GM21576 (cell line): ENCODE results near the gene ARHGAP26.

Source experiments
- ATAC-seq: cut with Tn5 transposase; IDR thresholded peaks from one replicate; pipeline ENCODE4 v1.9.1; 2021; ENCODE audit warnings: mild to moderate bottlenecking, moderate library complexity; ENCODE audit not compliant: unreplicated experiment

Gene ARHGAP26

DNA sequence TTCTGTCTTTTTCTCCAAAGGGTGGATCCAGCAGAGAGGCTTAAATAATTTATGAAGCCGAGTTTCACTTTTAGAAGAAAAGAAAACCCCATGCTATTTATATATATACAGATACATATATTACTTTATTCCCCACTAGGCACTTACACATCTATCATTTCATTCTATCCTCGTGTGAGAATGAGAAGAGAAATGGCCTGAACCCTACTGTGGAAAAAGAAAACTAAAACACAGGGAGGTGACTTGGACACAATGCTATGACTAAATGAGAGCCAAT, 438.1 kb downstream of the ARHGAP26 start:
- no peak for ATAC-seq

DNA sequence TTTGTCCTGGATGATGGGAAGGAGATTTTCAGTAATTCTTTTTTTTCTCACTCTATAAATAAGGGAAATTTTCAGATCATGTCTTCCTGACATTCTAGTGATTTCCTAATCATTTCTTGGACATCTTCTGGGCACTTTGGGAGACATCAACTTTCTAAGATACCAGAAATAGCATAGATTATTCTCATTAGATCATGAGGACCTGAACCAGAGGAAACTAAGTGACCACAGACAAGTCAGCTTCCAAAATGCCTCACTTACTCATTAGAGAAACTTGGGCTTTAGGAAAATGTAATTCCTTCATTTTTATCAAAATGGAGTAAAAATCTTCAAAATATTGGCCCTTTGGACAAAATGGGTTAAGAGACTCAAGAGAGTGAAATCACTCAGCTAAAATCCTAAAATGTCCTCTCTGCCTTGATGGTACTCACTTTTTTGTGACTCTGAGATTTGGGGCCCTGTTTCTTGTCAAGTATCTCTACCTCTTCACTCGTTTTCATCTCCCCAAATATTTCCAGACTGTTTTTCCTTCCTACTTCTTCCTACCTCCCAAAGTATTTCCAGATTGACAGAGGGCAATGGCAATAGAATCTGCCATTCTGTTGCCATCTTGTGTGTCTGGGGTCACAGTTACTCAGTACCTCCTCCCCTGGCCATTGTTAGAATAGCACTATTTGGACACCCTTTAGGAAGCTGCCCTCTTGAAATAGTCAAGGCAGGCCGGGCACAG, 438.8 kb downstream of the ARHGAP26 start:
- ATAC-seq, result no peak

GRCh38 chr5:143209881-143210395, 439.8 kb downstream of the ARHGAP26 start:
- no peak for ATAC-seq

DNA sequence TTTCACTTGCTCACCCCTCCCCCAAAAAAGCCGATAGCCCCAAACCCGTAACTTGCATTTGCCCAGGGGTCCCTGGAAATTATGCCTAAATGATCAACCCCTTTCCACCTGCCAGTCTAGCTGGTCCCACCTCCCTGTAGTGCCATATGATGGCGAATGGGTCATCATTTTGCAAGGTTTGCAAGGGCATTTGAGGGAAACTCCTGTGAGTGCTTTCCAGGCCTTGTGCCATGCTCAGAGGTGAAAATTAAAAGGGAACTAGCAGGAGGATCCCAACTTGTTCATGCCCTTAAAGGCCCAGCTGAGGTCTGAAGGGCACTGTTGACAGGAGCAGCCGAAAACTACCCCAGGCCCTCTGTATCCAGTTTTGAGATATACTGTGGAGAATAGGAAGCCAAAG, 440.4 kb downstream of the ARHGAP26 start:
- ATAC-seq, result no peak

DNA sequence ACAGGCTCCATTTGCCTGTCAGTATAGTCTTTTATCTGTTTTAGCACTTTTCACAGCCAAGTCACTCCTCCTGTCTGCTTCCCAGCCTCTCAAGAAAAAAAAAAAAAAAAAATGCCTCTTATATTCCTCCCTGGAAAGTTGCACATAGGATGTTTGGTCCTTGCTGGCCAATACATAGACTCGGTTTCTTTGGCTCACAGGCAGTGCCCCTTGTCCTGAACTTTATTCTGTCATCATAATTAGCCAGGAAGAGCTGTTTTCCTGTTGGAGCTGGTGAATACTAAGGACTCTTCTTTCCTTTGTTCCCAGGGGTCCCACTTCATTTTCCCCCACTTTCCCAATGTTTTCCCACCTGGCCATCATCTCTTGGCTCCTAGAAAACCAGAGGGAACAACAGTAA, 442.1 kb downstream of the ARHGAP26 start:
- ATAC-seq, result no peak

DNA sequence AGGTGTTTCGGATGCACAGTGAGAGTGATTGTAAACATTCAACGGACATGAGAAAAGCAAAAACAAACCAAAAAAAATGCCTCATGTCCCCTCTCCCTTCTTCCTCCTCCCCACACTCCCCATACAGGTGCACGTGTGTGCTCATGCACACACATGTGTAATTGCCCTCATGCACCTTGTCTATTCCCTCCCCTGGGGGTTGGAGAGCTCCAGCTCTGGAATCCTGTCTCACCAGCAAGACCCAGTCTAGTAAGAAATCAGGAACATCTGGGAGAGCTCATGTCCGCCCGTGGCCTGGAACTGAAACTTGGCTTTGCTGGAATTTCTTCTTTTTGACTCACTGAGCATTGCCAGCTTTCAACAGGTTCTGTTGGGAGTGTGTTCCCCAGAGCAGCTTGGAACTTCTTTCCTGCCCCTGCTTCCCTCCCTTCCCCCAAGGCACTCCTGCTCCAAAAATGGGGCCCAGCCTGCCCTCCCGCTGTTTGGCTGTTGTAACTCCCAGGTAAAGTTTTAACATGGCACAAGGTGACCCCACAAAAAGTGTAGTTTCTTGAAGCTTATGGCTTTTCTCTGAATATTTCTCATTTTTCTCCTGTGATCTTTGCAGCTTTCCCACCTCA, 443.2 kb downstream of the ARHGAP26 start:
- ATAC-seq, result no peak

- peak; percentile 45 for ATAC-seq
These were observed 443.7 kb downstream of the ARHGAP26 start for GRCh38 chr5:143213851-143214363.

- ATAC-seq, result no peak
These were observed 444.3 kb downstream of the ARHGAP26 start for GRCh38 chr5:143214458-143214857.

DNA sequence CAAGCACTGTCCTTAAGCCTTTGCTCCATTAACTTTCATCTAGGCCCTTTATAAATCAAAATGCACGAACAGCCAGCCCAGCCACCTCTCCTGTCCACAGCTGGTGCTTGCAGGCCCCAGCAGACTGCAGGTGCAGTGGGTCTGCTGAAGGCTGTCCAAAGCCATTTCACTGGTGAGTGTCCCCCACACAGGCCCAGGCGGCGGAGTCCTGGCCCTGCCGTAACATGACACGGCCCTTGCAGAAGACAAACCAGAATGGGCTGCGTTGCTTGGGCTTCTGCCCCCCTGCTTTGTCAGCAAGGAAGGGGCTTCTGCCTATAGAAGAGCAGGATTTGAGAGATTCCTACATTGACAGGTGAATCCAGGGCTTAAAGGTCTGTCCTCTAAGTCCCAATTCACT, 444.7 kb downstream of the ARHGAP26 start:
- ATAC-seq, result no peak

- ATAC-seq, result no peak
These were observed 445.5 kb downstream of the ARHGAP26 start for GRCh38 chr5:143215690-143216089.

DNA sequence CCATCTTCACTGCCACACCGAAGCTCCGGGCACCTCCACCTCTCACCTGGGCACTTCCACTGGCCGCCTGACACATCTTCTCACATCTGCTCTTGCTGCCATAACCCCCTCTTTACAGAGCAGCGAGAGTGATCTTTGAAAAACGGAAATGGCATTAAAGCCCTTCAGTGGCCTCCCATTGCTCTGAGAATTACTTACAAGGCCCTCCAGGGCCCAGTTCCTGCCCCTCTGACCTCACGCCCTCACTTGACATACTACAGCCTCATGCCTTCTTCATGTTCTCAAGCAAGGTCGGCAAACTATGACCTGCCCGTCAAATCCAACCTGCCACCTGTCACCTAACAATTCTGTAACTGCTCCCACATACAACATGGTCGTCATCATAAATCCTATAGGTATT, 446.0 kb downstream of the ARHGAP26 start:
- ATAC-seq, result no peak

- ATAC-seq, result no peak
These were observed 447.1 kb downstream of the ARHGAP26 start for GRCh38 chr5:143217065-143217803.

DNA sequence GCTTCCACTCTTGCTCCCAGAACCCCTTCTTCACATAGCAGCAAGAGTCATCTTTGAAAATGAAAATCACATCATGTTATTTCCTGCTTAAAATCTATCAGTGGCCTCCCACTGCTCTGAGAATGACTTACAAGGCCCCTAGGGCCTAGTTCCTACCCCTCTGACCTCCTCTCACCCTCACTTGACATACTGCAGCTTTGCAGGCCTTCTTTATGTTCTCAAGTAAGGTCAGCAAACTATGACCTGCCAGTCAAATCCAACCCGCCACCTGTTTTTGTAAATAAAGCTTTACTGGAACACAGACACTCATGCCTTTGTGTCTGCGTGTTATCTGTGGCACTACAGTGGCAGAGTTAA, 447.6 kb downstream of the ARHGAP26 start:
- ATAC-seq, result peak; percentile 26

DNA sequence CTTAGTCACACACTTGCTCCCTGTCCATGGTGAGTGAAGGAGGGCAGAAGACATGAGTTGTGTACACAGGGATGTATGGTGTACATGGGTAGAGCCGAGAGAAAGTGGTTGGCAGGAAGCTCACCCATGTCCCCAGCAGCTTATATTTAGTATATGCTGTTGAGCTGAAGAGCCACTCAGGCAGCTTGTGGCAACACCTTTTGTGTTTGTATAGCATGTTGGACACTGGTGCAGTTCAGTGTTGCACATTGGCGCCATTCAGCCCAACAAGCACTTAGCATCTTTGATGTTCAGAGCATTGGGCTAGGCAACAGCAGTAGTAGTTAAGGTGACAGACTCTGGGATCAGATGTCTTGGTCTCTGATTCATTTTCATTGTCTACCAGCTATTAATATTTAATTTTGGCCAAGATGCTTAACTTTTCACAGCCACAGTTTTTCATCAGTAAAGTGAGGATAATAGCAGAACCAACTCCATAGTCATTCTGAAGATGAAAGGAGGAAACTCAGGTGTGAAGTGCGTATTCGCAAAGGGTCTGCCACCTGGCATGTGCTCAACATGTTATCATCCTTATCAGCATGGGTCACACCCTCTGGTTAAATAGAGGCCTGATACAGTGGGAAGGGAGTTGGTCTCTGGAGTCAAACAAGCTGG, 448.5 kb downstream of the ARHGAP26 start:
- no peak for ATAC-seq

DNA sequence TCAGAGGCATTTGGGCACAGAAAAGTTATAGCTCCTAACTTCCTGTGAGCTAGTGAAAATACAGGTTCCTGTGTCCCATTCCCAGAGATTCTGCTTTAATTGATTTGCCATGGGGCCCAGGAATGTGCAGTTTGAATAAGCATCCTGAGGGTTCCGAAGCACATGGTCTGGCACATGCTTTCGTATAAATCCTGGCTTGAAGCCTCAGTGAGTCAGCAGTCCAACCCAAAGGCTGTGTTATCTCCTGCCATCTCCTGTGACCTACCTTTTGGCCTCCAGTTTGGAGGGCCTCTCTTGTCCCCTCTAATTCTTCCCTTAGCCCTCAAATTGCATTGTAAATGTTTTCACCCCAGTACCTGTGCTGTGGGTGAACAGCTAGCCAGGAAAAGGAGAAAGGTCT, 449.5 kb downstream of the ARHGAP26 start:
- ATAC-seq, result no peak

DNA sequence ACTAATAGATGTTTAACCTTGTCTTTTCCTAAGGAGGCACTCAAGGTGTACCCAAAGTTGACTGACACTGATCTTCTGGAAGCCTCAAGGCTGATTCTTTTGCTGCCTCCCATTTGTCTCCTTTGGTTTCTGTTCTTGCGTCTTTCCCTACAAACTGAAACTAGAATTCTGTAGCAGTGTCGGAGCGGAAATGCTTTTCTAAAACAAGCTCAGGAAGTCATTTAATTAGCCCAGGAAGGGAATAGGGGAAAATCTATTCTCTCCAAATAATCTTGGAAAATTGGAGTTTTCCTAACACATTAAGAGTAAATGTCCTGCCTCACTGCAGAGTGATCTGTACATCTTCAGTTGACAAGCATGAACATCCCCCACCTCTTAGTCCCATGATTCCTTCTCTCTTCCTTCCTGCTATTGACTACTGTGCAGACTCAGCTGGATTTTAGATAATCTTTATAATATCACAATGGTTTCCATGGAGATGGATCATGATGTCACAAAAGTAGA, 450.6 kb downstream of the ARHGAP26 start:
- ATAC-seq, result no peak

DNA sequence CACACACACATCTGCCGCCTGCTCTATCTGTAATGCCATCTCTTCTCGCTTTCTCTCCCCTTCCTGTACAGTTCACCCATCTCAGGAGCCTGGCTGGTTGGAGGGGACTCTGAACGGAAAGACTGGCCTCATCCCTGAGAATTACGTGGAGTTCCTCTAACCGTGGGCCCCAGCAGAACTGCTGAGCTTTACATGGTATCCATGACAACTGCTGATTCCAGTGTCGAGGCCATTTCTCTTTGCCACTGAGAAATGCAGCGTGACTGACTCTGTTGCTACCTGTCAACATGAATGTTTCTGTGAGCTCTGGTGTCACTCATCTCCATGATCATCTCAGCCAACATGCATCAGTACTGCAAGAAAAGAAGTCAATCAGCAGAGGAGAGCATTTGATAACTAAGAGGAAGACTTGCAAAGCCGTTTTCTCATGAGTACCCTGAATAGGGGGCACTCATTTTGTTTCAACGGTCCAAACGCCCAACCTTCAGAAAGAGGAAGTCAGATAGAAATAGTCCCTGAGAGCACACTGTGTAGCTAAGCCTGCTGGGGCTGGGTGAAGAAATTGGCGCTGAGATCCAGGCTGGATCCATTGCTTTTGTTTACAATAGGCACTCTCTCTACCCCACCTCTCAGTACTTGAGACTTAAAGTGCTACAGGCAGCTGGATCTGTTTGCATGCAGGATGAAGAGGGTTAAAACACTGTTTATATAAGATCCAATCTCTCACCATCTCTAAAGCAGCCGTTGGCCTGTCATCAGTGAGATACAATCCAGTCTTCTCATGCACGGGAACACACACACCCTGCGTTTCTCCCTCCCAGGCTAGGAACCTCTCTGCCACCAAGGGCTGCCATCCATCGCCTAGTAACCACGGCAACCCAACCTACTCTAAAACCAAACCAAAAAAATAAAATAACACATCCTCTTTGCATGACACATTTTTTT, 452.4 kb downstream of the ARHGAP26 start:
- ATAC-seq, result peak; percentile 63

DNA sequence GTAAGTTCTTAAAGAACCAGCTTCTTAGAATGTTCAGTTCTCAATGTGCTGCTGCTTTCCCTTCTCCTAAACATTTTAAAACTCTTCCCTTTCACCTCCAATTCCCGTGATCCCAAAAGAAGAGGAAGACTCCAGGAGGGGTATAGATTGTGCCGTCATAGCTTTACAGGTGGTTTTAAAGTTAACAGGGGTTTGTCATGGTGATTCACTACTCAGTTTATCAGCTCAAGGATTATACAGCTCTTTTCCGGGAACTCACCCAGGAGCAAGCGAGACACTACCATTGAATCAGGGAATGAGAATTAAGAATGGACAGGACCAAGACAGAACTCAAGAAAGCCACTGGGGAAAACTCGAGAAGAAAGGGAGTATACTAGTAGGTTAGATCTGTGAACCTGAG, 454.5 kb downstream of the ARHGAP26 start:
- no peak for ATAC-seq

GRCh38 chr5:143225511-143225910, 455.3 kb downstream of the ARHGAP26 start:
- no peak for ATAC-seq

GRCh38 chr5:143226361-143226760, 456.2 kb downstream of the ARHGAP26 start:
- no peak for ATAC-seq
